Peyer's patch (tissue), 4 donors: ENCODE results near the gene CDK5R1. TPM values are rescaled to one million over a fixed set of nuclear protein-coding genes. Genes with fewer than 3 reads are reported as not detected.
A peak's percentile ranks its signal among the peaks of the same experiment; 100 is the strongest.

Experiments
- DNase-seq, 3 donors: peaks; one replicate each; pipeline ENCODE4 v3.0.0-alpha.2; 2017 to 2019
- H3K27ac ChIP-seq, 4 donors: fragments of 200-600 bp; sonication (generic); one replicate each; pipeline ENCODE4 v1.5.1; 2016 to 2019
- H3K27me3 ChIP-seq, 2 donors: fragments of 200-600 bp; sonication (generic); one replicate each; pipeline ENCODE4 v1.5.1; 2019
- H3K36me3 ChIP-seq, 3 donors: fragments of 200-600 bp; sonication (generic); one replicate each; pipeline ENCODE4 v1.5.1; 2016 to 2019
- H3K4me1 ChIP-seq, 4 donors: fragments of 200-600 bp; sonication (generic); one replicate each; pipeline ENCODE4 v1.5.1; 2016 to 2019
- H3K4me3 ChIP-seq, 4 donors: fragments of 200-600 bp; sonication (generic); 1 replicate in 3 of 4; 2 replicates in 1 of 4; pipeline ENCODE4 v1.5.1; 2016 to 2019; ENCODE audit warnings: mild to moderate bottlenecking in 1 of 4
- H3K9me3 ChIP-seq, 4 donors: fragments of 200-600 bp; sonication (generic); one replicate each; pipeline ENCODE4 v1.5.1; 2016 to 2019; ENCODE audit warnings: mild to moderate bottlenecking in 1 of 4
- POLR2A ChIP-seq, 2 donors: fragments of 450-650 bp; IDR thresholded peaks; one replicate each; pipeline ENCODE4 v1.5.1; 2017; ENCODE audit warnings: antibody characterized with exemption in 2 of 2, mild to moderate bottlenecking in 2 of 2, moderate library complexity in 2 of 2
- total RNA-seq, 4 donors: library from RNA; depleted of rRNA; stranded (reverse); fragments of >200 nt; gene quantifications; one replicate each; pipeline ENCODE4 v1.1.0, GENCODE V29; 2016
- TF ChIP-seq, protein P1 (sequence below), 6 experiments: fragments of 450-650 bp in 4 of 6; fragments of 200-600 bp in 2 of 6; sonication (generic) in 1 of 6; IDR thresholded peaks; one replicate each; pipeline ENCODE4 v1.5.1; 2017 to 2019; ENCODE audit warnings: antibody characterized with exemption in 6 of 6, mild to moderate bottlenecking in 3 of 6, moderate library complexity in 1 of 6

CDK5R1 gene
- total RNA-seq, 4 donors from 2014 or later = 0.88 to 1.9 (median 1.2) TPM; not detected in 1

DNA sequence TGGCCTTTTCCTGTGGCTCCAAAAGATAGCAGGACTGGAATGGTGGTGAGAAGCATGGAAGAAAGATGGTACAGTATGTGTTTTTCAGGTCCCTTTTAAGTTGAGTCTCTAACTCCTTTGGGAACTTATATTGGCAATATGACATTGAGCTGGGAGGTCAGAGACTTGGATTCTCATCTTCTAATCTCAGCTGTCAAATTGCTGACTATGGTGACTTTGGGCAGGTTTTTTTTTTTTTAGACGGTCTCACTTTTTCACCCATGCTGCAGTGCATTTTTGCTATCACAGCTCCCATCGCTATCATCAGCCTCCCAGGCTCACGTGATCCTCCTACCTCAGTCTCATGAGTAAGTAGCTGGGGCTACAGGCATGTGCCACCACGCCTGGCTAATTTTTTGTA is 15.1 kb upstream of the CDK5R1 start:
- H3K4me1 ChIP-seq = no peaks in the 10 kb centered on the region
- DNase-seq = peak in 1 of 3 donors; percentile 4
- no peak overlapping the region for H3K27ac ChIP-seq
- no peak overlapping the region for H3K4me3 ChIP-seq
- no peak for TF ChIP-seq POLR2A (IDR thresholded peaks at IDR 0.05)
- TF ChIP-seq, protein P1, sequence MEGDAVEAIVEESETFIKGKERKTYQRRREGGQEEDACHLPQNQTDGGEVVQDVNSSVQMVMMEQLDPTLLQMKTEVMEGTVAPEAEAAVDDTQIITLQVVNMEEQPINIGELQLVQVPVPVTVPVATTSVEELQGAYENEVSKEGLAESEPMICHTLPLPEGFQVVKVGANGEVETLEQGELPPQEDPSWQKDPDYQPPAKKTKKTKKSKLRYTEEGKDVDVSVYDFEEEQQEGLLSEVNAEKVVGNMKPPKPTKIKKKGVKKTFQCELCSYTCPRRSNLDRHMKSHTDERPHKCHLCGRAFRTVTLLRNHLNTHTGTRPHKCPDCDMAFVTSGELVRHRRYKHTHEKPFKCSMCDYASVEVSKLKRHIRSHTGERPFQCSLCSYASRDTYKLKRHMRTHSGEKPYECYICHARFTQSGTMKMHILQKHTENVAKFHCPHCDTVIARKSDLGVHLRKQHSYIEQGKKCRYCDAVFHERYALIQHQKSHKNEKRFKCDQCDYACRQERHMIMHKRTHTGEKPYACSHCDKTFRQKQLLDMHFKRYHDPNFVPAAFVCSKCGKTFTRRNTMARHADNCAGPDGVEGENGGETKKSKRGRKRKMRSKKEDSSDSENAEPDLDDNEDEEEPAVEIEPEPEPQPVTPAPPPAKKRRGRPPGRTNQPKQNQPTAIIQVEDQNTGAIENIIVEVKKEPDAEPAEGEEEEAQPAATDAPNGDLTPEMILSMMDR (IDR thresholded peaks at IDR 0.05) = no peak
- H3K36me3 ChIP-seq = peaks cover 0 to 92% (median 3%) of the 10 kb centered on the region in 3 donors
- H3K9me3 ChIP-seq = no peaks in the 10 kb centered on the region
- H3K27me3 ChIP-seq = no peaks in the 10 kb centered on the region

DNA sequence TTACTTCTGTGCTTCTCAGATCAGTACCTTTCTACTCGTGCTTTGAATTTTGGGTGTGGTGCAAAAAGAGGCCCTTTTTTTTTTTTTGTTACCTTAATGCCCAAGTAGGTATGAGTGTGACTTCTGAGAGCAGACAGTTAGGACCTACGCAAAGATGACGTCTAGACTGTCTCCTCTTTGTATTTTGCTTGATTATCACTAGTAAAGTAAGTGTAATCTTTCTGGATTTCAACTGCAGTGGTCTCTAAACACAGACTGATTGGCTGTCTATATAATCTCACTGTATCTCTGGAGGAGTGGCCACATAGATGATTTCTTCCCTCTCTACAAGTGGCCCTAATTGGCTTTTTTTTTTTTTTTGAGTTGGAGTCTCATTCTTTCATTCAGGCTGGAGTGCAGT is 11.5 kb upstream of the CDK5R1 start:
- Histone ChIP-seq H3K36me3 (peaks cover 0 to 97% (median 0%) of the 10 kb centered on the region in 3 donors), H3K27ac (no peak overlapping the region), H3K9me3 (no peaks in the 10 kb centered on the region), H3K4me1 (no peaks in the 10 kb centered on the region), H3K4me3 (no peak overlapping the region), H3K27me3 (no peaks in the 10 kb centered on the region)
- no peak for TF ChIP-seq POLR2A (IDR thresholded peaks at IDR 0.05)
- TF ChIP-seq, protein P1 (IDR thresholded peaks at IDR 0.05) = no peak
- no peak for DNase-seq

DNA sequence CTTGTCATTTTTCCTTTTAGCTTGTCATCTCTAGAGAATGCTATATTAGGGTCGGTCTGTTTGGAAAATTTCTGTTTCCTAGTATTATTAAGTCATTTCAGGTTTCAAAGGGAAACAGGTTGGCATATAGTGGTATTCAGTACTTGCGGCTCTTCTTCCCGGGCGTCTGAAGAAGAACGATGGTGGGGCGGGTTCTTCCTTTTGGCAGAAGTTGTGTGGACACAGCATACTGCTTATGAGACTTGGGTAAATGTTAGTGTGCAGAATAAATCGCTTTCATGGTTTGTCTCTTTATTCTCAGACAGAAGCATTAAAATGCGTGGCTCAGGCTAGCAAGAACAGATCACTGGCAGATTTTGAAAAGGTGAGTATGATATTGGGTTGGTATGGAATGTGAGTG is 9.6 kb upstream of the CDK5R1 start:
- no peak overlapping the region for H3K27ac ChIP-seq
- no peak for TF ChIP-seq POLR2A (IDR thresholded peaks at IDR 0.05)
- TF ChIP-seq, protein P1 (IDR thresholded peaks at IDR 0.05) = no peak
- no peaks in the 10 kb centered on the region for H3K27me3 ChIP-seq
- H3K36me3 ChIP-seq = peaks cover 0 to 96% (median 0%) of the 10 kb centered on the region in 3 donors
- H3K9me3 ChIP-seq = no peaks in the 10 kb centered on the region
- no peak overlapping the region for H3K4me3 ChIP-seq
- DNase-seq = peak in 1 of 3 donors; percentile 2
- H3K4me1 ChIP-seq = no peaks in the 10 kb centered on the region

DNA sequence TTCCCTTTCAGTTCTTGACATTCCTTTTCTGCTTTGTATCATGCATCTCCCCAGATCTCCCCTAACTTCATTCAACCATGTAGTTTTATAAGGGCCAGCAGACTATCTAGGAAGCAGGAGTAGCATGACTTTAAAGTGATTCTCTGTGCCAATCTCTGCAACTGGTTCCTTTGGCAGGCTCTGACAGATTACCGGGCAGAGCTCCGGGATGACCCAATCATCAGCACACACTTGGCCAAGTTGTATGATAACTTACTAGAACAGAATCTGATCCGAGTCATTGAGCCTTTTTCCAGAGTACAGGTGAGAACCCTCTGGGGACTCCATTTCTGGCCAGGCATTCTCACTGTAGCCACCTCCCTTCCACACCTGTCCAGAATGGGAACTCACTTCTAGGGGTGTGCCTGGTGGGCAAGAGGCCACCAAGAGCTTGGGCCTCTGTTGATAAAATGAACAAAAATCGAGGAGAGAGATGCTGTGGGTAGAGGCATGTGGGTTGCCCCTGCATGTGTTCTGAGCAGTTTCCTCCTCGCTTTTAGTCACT is 7.6 kb upstream of the CDK5R1 start:
- peak in 1 of 3 donors; percentile 19 for DNase-seq
- no peaks in the 10 kb centered on the region for H3K4me1 ChIP-seq
- peaks cover 0 to 79% (median 0%) of the 10 kb centered on the region in 3 donors for H3K36me3 ChIP-seq
- H3K27ac ChIP-seq = no peak overlapping the region
- no peaks in the 10 kb centered on the region for H3K9me3 ChIP-seq
- TF ChIP-seq POLR2A (IDR thresholded peaks at IDR 0.05) = no peak
- TF ChIP-seq, protein P1 (IDR thresholded peaks at IDR 0.05) = no peak
- H3K27me3 ChIP-seq = no peaks in the 10 kb centered on the region
- no peak overlapping the region for H3K4me3 ChIP-seq

DNA sequence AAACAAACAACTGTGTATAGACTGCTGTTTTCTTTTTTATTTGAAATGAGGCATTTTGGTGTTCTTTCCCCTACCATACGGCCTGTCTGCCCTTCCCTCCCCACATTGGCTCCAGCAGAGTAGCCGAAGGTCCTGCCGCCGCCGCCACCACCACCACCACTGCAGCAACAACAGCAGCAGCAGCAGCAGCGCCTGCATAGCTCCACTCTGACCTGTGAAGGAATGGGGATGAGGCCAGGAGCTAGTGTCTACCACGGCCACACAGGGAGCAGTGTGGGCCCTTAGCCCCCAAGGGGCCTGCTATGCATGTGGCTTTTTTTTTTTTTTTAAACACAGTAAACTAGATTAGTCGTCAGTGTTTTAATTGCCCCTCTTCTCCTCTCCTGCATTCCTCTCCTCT is 5.6 kb upstream of the CDK5R1 start:
- H3K4me1 ChIP-seq = peaks cover 0 to 5% (median 4%) of the 10 kb centered on the region in 4 donors
- no peaks in the 10 kb centered on the region for H3K9me3 ChIP-seq
- H3K27me3 ChIP-seq = no peaks in the 10 kb centered on the region
- DNase-seq = peak in 1 of 3 donors; percentile 38
- peaks cover 0 to 58% (median 0%) of the 10 kb centered on the region in 3 donors for H3K36me3 ChIP-seq
- TF ChIP-seq, protein P1 (IDR thresholded peaks at IDR 0.05) = no peak
- no peak for TF ChIP-seq POLR2A (IDR thresholded peaks at IDR 0.05)
- no peak overlapping the region for H3K4me3 ChIP-seq
- no peak overlapping the region for H3K27ac ChIP-seq
